Progenitor cell of endocrine pancreas (in vitro differentiated cells): ENCODE results near the gene CZIB. TPM values are rescaled to one million over a fixed set of nuclear protein-coding genes. Genes with fewer than 3 reads are reported as not detected.

Experiments used
- DNase-seq: peaks from one replicate; pipeline ENCODE4 v3.0.0; 2021; ENCODE audit warnings: low spot score; ENCODE audit not compliant: unreplicated experiment
- H3K27ac Mint-ChIP-seq: 2 replicates; pipeline ENCODE4 v1.8.0; 2021; ENCODE audit warnings: mild to moderate bottlenecking, moderate library complexity, mixed read lengths
- H3K27me3 Mint-ChIP-seq: 2 replicates; pipeline ENCODE4 v1.8.0; 2021; ENCODE audit warnings: mixed read lengths
- H3K36me3 Mint-ChIP-seq: 2 replicates; pipeline ENCODE4 v1.8.0; 2022; ENCODE audit warnings: mixed read lengths; ENCODE audit not compliant: insufficient read depth
- H3K4me1 Mint-ChIP-seq: 2 replicates; pipeline ENCODE4 v1.8.0; 2021; ENCODE audit warnings: low read depth, mixed read lengths
- H3K4me3 Mint-ChIP-seq: 2 replicates; pipeline ENCODE4 v1.8.0; 2021; ENCODE audit warnings: low read depth, mild to moderate bottlenecking, moderate library complexity, mixed read lengths
- H3K9me3 Mint-ChIP-seq: 2 replicates; pipeline ENCODE4 v1.8.0; 2021; ENCODE audit warnings: low read depth, mixed read lengths
- CTCF ChIP-seq: fragments of 200-600 bp; sonication (generic); IDR thresholded peaks from one replicate; pipeline ENCODE4 v1.5.0; 2021; ENCODE audit warnings: antibody characterized with exemption, mild to moderate bottlenecking; ENCODE audit not compliant: unreplicated experiment
- long read RNA-seq: library from polyadenylated mRNA; unstranded; transcript quantifications from one replicate; pipeline ENCODE4 v2.0.0, GENCODE V29; 2020
- total RNA-seq: library from RNA; stranded (reverse); gene quantifications from 2 replicates; pipeline ENCODE4 v1.2.1, GENCODE V29; 2021

The CZIB gene
- total RNA-seq: 61.0 and 62.7 TPM in 2 replicates
- long read RNA-seq, transcript C1orf123-201 (8 exons, 1,085 nt): major isoform, 24 of 46 reads
- long read RNA-seq, partial matches to known transcripts: 3 of 46 reads
- long read RNA-seq, other reads (novel, unspliced or antisense): 16 of 46 reads

DNA sequence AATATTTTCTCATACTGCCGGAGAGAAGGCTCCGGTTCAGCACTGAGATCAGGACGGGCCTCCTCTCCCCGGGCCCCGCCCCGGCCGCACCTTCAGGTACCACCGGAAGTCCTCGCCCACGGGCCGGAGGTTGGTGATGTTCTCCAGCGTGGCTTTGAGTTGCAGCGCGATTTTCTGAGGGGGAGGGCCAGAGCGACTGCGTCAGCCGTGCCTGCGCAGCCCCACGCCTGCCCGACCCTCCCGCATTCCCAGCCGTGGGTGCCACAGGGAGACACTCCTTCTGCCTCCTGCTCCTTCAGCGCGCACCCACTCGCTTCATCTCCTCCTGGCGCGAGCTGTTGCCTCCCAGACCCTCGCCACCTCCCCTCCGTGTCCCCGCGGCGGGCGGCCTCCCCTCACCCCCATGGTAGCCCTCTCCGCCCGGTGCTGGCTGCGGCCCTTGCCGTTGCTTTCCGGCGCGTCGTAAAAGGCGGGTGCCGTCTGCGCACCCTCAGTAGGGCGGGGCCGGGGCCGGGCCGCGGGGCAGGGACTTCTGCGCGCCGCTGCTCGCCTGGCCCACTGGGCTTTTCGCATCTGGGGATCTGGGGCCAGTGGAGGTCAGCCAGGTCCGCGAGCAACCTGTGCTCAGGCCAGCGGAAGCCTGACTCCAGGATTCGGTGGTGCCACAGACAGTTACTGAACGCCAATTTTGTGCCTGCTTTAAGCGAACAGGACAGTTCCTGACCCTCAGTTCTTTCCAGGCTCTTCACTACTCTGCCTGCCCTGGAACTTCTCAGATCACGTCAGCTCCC is at the start of gene CZIB:
CZIB (minus strand) TSS at position 464 of the 791 bp plus-strand sequence; CDS start at position 405, 59 bp downstream.
- Mint-ChIP-seq H3K27me3 (no peaks in the 10 kb centered on the region), H3K36me3 (peaks cover 1% of the 10 kb centered on the region), H3K9me3 (no peaks in the 10 kb centered on the region), H3K4me1 (peaks cover 16% of the 10 kb centered on the region), H3K27ac (peak within 1 kb of the TSS; percentile 97), H3K4me3 (peak within 1 kb of the TSS; percentile 87)
- no peak for TF ChIP-seq CTCF
- DNase-seq: peak; percentile 92

DNA sequence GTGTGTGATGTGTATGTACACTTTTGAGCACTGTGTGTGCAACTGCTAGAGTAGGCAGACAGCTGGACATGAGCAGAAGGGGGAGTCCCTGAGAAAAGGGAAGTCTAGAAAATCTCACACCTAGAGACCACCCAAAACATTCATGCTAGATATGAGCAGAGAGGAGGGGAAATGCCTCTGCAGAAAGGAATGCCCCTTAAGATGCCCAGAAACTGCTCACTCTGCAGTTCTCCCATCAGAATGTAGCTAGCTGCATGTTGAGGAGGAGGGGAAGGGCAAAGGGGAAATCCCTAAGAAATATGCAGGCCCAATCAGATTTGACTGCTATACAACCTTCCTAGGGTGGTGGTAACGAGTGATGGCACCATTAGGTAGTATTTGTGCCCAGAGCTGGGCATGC is 49.7 kb upstream of the CZIB start:
- Mint-ChIP-seq H3K27ac (no peak overlapping the region), H3K4me3 (no peak overlapping the region), H3K4me1 (no peaks in the 10 kb centered on the region), H3K9me3 (no peaks in the 10 kb centered on the region), H3K36me3 (peaks cover 6% of the 10 kb centered on the region), H3K27me3 (no peaks in the 10 kb centered on the region)
- no peak for DNase-seq
- TF ChIP-seq CTCF: no peak

DNA sequence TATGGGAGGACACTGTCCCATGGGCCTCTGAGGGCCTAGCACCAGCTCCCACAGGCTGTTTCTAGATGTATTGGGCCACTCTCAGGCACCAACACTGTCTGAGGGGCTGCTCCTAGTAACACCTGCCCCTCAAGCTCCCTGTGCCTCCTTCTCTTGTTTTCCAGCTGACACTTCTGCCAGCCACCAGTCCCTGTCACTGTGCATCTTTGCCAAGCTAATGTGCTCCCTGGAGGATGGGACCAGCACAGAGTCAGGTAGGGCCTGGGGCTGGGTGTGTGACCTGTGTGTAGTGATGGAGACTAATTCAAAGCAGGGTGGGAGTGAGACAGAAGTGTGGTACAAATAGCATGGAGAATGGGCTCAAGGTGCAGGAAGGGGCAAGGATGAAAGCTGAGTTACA is 47.3 kb upstream of the CZIB start:
- Mint-ChIP-seq H3K9me3 (no peaks in the 10 kb centered on the region), H3K4me1 (no peaks in the 10 kb centered on the region), H3K27ac (no peak overlapping the region), H3K4me3 (no peak overlapping the region), H3K36me3 (peaks cover 6% of the 10 kb centered on the region), H3K27me3 (no peaks in the 10 kb centered on the region)
- no peak for TF ChIP-seq CTCF
- no peak for DNase-seq

- Mint-ChIP-seq H3K4me1 (no peaks in the 10 kb centered on the region), H3K36me3 (peaks cover 5% of the 10 kb centered on the region), H3K4me3 (no peak overlapping the region), H3K27me3 (no peaks in the 10 kb centered on the region), H3K9me3 (no peaks in the 10 kb centered on the region), H3K27ac (no peak overlapping the region)
- DNase-seq: no peak
- TF ChIP-seq CTCF: peak; percentile 44
These were observed 45.6 kb upstream of the CZIB start for GRCh38 chr1:53266038-53266437.

GRCh38 chr1:53265581-53265980 is 45.1 kb upstream of the CZIB start:
- H3K36me3 Mint-ChIP-seq: peaks cover 2% of the 10 kb centered on the region
- H3K9me3 Mint-ChIP-seq: no peaks in the 10 kb centered on the region
- no peaks in the 10 kb centered on the region for H3K27me3 Mint-ChIP-seq
- DNase-seq: no peak
- no peak for TF ChIP-seq CTCF
- no peaks in the 10 kb centered on the region for H3K4me1 Mint-ChIP-seq
- no peak overlapping the region for H3K27ac Mint-ChIP-seq
- no peak overlapping the region for H3K4me3 Mint-ChIP-seq
